Measurements from ENCODE around the gene ANKLE1.
"Not testable (repeated sequence)": the region's sequence is repeated elsewhere in the genome, so short reads cannot be mapped to it uniquely, and the experiment has no call there.

ANKLE1 gene

DNA sequence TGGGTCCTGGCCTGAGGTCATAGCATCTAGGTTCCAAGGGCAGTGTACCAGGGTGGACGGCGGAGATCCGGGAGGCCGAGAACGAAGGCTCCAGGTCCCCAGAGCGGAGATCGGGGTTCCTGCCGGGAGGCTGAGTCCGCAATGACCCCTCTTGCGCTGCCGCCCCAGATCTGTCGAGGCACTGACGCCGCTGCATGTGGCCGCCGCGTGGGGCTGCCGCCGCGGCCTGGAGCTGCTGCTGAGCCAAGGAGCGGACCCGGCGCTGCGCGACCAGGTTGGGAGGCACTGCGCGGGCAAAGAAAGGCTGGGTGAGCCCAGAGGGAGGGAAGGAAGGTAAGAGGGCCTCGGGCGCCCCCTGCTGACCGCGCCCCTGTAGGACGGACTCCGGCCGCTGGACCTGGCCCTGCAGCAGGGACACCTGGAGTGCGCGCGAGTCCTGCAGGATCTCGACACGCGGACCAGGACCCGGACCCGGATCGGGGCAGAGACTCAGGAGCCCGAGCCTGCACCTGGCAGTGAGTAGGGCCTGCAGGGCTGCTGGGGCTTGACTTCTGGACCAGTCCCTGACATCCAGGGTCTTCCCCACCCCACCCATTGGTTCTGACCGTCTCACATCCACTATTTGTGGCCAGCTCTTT lies 906 bp downstream of the ANKLE1 start:
- DNase-seq (ENCODE audit: low read depth) = no peak

- no peak for DNase-seq (ENCODE audit: low read depth)
Measured at GRCh38 chr19:17283504-17283996, 1.8 kb downstream of the ANKLE1 start.

- no peak for DNase-seq (ENCODE audit: low read depth)
Measured at GRCh38 chr19:17285415-17286135, 3.9 kb downstream of the ANKLE1 start.

DNA sequence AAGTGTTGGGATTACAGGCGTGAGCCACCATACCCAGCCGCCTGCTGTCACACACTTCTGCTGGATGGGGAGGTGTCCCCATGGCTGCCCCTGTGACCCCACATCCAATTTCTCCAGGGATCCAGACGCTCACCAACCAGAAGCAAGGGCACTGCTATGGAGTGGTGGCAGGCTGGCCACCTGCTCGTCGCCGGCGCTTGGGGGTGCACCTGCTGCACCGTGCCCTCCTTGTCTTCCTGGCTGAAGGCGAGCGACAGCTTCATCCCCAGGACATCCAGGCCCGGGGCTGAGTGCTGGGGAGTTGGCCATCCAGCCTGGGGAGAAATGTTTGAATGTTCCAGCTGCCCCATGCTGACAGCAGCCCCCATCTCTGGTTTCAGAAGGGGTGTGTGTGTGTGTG lies 4.6 kb downstream of the ANKLE1 start:
- no peak for DNase-seq (ENCODE audit: low read depth)

DNA sequence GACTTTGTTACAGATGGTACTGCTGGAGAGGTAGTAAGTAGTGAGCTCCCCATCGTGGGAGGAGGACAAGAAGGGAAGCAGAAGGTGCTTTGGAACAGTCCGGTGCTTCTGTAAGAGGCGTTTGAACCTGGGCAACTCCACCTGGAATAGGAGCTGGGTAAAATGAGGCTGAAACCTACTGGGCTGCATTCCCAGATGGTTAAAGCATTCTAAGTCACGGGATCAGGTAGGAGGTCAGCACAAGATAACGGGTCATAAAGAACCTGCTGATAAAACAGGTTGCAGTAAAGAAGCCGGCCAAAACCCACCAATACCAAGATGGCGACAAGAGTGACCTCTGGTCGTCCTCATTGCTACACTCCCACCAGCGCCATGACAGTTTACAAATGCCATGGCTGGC lies 5.1 kb downstream of the ANKLE1 start:
- DNase-seq (ENCODE audit: low read depth) = no peak

- no peak for DNase-seq (ENCODE audit: low read depth)
Measured at GRCh38 chr19:17289489-17289888, 7.8 kb downstream of the ANKLE1 start.

GRCh38 chr19:17292301-17293074 lies 10.8 kb downstream of the ANKLE1 start:
- peak; percentile 56 for DNase-seq (ENCODE audit: low read depth)

DNA sequence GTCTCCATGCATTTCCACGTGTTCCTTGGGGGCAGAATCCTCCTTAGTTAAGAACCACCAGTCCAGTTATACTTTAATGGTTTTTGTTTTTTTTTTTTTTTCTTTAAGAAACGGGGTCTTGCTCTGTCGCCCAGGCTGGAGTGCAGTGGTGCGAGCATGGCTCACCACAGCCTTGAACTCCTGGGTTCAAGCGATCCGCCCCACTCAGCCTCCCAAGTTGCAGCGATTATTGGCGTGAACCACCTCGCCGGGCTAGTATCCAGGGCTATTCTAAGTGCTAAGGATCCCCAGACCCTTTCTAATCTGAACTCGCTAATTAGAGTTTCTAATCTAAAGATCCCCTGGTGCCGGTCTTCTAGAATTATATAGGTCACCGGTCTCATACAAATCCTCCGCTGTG lies 11.9 kb downstream of the ANKLE1 start:
- no peak for DNase-seq (ENCODE audit: low read depth)

- DNase-seq (ENCODE audit: low read depth) = no peak
Measured at GRCh38 chr19:17294051-17294891, 12.6 kb downstream of the ANKLE1 start.

- DNase-seq (ENCODE audit: low read depth) = not testable (repeated sequence)
Measured at GRCh38 chr19:17295551-17295950, 13.8 kb downstream of the ANKLE1 start.

- no peak for DNase-seq (ENCODE audit: low read depth)
Measured at GRCh38 chr19:17296273-17296672, 14.6 kb downstream of the ANKLE1 start.

GRCh38 chr19:17296976-17297375 lies 15.3 kb downstream of the ANKLE1 start:
- no peak for DNase-seq (ENCODE audit: low read depth)

GRCh38 chr19:17300992-17301619 lies 19.4 kb downstream of the ANKLE1 start:
- DNase-seq (ENCODE audit: low read depth) = no peak

GRCh38 chr19:17302391-17303166 lies 20.9 kb downstream of the ANKLE1 start:
- no peak for DNase-seq (ENCODE audit: low read depth)

- DNase-seq (ENCODE audit: low read depth) = peak; percentile 92
Measured at GRCh38 chr19:17303167-17303939, 21.7 kb downstream of the ANKLE1 start, which contains the start of gene ABHD8. ABHD8 (minus strand) TSS chr19:17303425; CDS start chr19:17301616, 1,809 bp downstream.

DNA sequence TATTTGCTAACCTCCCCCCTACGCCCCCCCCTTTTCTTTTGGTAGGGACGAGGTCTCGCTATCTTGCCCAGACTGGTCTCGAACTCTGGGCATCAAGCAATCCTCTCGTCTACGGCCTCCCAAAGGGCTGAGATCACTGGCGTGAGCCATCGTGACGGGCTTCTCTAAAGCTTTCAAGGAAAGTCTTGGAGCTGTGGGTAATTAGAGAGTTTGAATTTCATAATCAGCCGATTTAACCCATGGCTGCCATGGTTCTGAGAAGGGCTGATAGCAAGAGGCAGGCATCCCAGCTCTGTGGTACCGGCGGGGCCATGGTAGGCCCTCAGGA lies 22.2 kb downstream of the ANKLE1 start:
- DNase-seq (ENCODE audit: low read depth) = no peak

GRCh38 chr19:17304386-17305215 lies 22.9 kb downstream of the ANKLE1 start:
- no peak for DNase-seq (ENCODE audit: low read depth)

GRCh38 chr19:17305216-17305516 lies 23.5 kb downstream of the ANKLE1 start:
- DNase-seq (ENCODE audit: low read depth) = no peak

Data from CMK (cell line).